ENCODE data around the gene ARAP2. TPM values are rescaled to one million over a fixed set of nuclear protein-coding genes. Genes with fewer than 3 reads are reported as not detected.

ARAP2 gene
- polyA plus RNA-seq, 1 donor (not counting 4 experiments of a cell fraction or from before 2014, with no cell fraction given), result 9.3 TPM

DNA sequence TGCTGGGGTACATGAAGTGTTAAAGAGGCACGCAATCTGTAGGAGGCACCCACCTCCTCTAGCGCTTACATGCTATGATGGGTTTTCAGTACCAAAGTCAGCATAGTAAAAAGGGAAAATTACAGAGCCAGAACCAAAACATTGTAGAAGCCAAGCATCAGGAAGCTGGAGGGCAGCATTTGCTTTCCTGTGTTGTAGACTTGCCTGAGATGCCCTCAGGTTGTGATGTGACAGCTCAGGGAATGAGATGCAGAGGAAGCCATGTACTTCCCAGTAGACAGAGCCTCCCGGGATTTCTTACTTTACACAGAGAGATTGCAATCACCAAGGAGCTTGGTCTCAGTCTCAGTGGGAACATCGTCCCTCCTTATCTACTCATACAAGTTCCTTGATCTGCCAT is 161.5 kb downstream of the ARAP2 start:
- H3K9ac ChIP-seq (ENCODE audit: control insufficient read depth, extremely low read depth, insufficient read depth, low read length), result no peak overlapping the region
- FAIRE-seq, result no peak
- H3K4me2 ChIP-seq (ENCODE audit: control insufficient read depth, extremely low read depth, insufficient read depth, low read depth, low read length), result no peak overlapping the region
- no peak overlapping the region for H2AFZ ChIP-seq (ENCODE audit: control insufficient read depth, low read length)
- H3K79me2 ChIP-seq (ENCODE audit: control insufficient read depth, insufficient read depth, low read length), result no peaks in the 10 kb centered on the region
- H3K9me3 ChIP-seq (ENCODE audit: control insufficient read depth, low read depth, low read length), result no peaks in the 10 kb centered on the region
- no peaks in the 10 kb centered on the region for H4K20me1 ChIP-seq (ENCODE audit: control insufficient read depth, extremely low read depth, insufficient read depth, low read length)
- no peaks in the 10 kb centered on the region for H3K9me1 ChIP-seq (ENCODE audit: control insufficient read depth, extremely low read depth, insufficient read depth, low read length)
- H3K27me3 ChIP-seq (ENCODE audit: control insufficient read depth, extremely low read depth, insufficient read depth, low read length), result no peaks in the 10 kb centered on the region
- no peaks in the 10 kb centered on the region for H3K4me1 ChIP-seq (ENCODE audit: control insufficient read depth, extremely low read depth, insufficient read depth, low read length)
- DNase-seq (ENCODE audit: low read depth, low spot score), result no peak
- dilution Hi-C loops (cut with MboI; ENCODE audit: extremely low pct_ligation_motif_present, low sequenced_read_pairs), result no loop called here
- H3K4me3 ChIP-seq (ENCODE audit: control insufficient read depth in 2 of 3, extremely low read depth in 1 of 3, insufficient read depth in 2 of 3, low read depth in 1 of 3, low read length in 3 of 3), result no peak overlapping the region
- peaks cover 2 to 5% of the 10 kb centered on the region in 2 experiments for H3K36me3 ChIP-seq (ENCODE audit: control insufficient read depth in 2 of 2, extremely low read depth in 1 of 2, insufficient read depth in 2 of 2, low read length in 2 of 2)
- TF ChIP-seq EZH2 (IDR thresholded peaks at IDR 0.05; ENCODE audit: low read length), result no peak
- TF ChIP-seq, protein P1, sequence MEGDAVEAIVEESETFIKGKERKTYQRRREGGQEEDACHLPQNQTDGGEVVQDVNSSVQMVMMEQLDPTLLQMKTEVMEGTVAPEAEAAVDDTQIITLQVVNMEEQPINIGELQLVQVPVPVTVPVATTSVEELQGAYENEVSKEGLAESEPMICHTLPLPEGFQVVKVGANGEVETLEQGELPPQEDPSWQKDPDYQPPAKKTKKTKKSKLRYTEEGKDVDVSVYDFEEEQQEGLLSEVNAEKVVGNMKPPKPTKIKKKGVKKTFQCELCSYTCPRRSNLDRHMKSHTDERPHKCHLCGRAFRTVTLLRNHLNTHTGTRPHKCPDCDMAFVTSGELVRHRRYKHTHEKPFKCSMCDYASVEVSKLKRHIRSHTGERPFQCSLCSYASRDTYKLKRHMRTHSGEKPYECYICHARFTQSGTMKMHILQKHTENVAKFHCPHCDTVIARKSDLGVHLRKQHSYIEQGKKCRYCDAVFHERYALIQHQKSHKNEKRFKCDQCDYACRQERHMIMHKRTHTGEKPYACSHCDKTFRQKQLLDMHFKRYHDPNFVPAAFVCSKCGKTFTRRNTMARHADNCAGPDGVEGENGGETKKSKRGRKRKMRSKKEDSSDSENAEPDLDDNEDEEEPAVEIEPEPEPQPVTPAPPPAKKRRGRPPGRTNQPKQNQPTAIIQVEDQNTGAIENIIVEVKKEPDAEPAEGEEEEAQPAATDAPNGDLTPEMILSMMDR (optimal IDR thresholded peaks at IDR 0.05 in 1 of 3, IDR thresholded peaks at IDR 0.05 in 1 of 3, conservative IDR thresholded peaks at IDR 0.05 in 1 of 3; ENCODE audit: extremely low read depth in 1 of 3, insufficient read depth in 2 of 3, low read length in 3 of 3), result no peak
- H3K27ac ChIP-seq (ENCODE audit: control insufficient read depth, insufficient read depth, low read length), result no peak overlapping the region

DNA sequence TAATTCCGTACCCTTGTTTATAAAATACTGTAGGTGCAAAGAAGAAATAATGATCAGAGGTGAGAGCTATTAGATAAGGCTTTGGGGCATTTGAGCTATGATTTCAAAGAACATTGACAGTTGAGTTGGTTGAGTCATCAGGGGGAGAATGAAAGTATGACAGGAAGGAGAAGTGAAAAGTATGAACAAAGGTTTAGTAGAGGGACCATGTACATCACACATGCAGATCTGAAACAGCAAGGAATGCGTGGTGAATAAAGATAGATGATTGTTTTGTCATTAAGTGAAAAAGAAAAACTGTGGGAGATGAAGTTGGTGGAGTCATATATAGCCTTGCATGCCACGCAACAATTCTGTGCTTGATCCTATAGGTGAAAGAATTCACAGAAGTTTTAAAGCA is 163.1 kb downstream of the ARAP2 start:
- Histone ChIP-seq H3K9me1 (ENCODE audit: control insufficient read depth, extremely low read depth, insufficient read depth, low read length) (no peaks in the 10 kb centered on the region), H3K9me3 (ENCODE audit: control insufficient read depth, low read depth, low read length) (no peaks in the 10 kb centered on the region), H4K20me1 (ENCODE audit: control insufficient read depth, extremely low read depth, insufficient read depth, low read length) (no peaks in the 10 kb centered on the region), H3K4me2 (ENCODE audit: control insufficient read depth, extremely low read depth, insufficient read depth, low read depth, low read length) (no peak overlapping the region), H3K4me3 (ENCODE audit: control insufficient read depth in 2 of 3, extremely low read depth in 1 of 3, insufficient read depth in 2 of 3, low read depth in 1 of 3, low read length in 3 of 3) (no peak overlapping the region), H3K4me1 (ENCODE audit: control insufficient read depth, extremely low read depth, insufficient read depth, low read length) (no peaks in the 10 kb centered on the region), H3K79me2 (ENCODE audit: control insufficient read depth, insufficient read depth, low read length) (no peaks in the 10 kb centered on the region), H2AFZ (ENCODE audit: control insufficient read depth, low read length) (no peak overlapping the region), H3K27me3 (ENCODE audit: control insufficient read depth, extremely low read depth, insufficient read depth, low read length) (no peaks in the 10 kb centered on the region), H3K27ac (ENCODE audit: control insufficient read depth, insufficient read depth, low read length) (no peak overlapping the region), H3K9ac (ENCODE audit: control insufficient read depth, extremely low read depth, insufficient read depth, low read length) (no peak overlapping the region), H3K36me3 (ENCODE audit: control insufficient read depth in 2 of 2, extremely low read depth in 1 of 2, insufficient read depth in 2 of 2, low read length in 2 of 2) (peaks cover 2 to 5% of the 10 kb centered on the region in 2 experiments)
- dilution Hi-C loops (cut with MboI; ENCODE audit: extremely low pct_ligation_motif_present, low sequenced_read_pairs), result no loop called here
- no peak for FAIRE-seq
- no peak for TF ChIP-seq EZH2 (IDR thresholded peaks at IDR 0.05; ENCODE audit: low read length)
- TF ChIP-seq, protein P1 (optimal IDR thresholded peaks at IDR 0.05 in 1 of 3, IDR thresholded peaks at IDR 0.05 in 1 of 3, conservative IDR thresholded peaks at IDR 0.05 in 1 of 3; ENCODE audit: extremely low read depth in 1 of 3, insufficient read depth in 2 of 3, low read length in 3 of 3), result no peak
- no peak for DNase-seq (ENCODE audit: low read depth, low spot score)

Data from keratinocyte (primary cell).